GM10248 (cell line): ENCODE data around the gene TAF1.
"Not testable (repeated sequence)": the region's sequence is repeated elsewhere in the genome, so short reads cannot be mapped to it uniquely, and the experiment has no call there.

Experiments used
- CTCF ChIA-PET: fragments of 300-600 bp; sonication (Branson Sonifier 250); formaldehyde crosslinking; extraction: SDS; loops from one replicate; lab custom pipeline; 2021; ENCODE audit warnings: antibody characterized with exemption; lab: Yijun Ruan, JAX
- POLR2A ChIA-PET: fragments of 350-650 bp; sonication (Branson Sonifier 250); formaldehyde crosslinking; extraction: SDS; loops from one replicate; lab custom pipeline; 2020; ENCODE audit warnings: antibody characterized with exemption; lab: Yijun Ruan, JAX
- DNase-seq: peaks from one replicate; pipeline ENCODE4 v3.0.0; 2012; ENCODE audit errors: extremely low spot score
- TF ChIP-seq, protein P1 (sequence below): IDR thresholded peaks from 2 replicates; pipeline ENCODE4 v1.5.1; 2012; ENCODE audit warnings: mild to moderate bottlenecking, low read depth; ENCODE audit errors: extremely low read depth, missing control alignments, control extremely low read depth

TAF1 gene

DNA sequence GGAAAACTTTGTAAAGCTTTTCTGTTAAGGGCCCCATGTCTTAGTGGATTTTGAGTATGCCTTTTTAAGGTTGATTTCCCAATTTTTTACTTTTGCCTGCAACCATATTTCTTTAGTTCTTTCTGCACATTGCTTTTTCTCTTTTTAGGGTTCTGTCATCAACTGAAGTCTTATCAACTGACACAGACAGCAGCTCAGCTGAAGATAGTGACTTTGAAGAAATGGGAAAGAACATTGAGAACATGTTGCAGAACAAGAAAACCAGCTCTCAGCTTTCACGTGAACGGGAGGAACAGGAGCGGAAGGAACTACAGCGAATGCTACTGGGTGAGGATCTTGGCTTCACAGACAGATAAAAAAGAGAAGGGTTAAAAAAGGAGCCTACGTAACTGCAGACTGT, 27.8 kb downstream of the TAF1 start:
- TF ChIP-seq, protein P1, sequence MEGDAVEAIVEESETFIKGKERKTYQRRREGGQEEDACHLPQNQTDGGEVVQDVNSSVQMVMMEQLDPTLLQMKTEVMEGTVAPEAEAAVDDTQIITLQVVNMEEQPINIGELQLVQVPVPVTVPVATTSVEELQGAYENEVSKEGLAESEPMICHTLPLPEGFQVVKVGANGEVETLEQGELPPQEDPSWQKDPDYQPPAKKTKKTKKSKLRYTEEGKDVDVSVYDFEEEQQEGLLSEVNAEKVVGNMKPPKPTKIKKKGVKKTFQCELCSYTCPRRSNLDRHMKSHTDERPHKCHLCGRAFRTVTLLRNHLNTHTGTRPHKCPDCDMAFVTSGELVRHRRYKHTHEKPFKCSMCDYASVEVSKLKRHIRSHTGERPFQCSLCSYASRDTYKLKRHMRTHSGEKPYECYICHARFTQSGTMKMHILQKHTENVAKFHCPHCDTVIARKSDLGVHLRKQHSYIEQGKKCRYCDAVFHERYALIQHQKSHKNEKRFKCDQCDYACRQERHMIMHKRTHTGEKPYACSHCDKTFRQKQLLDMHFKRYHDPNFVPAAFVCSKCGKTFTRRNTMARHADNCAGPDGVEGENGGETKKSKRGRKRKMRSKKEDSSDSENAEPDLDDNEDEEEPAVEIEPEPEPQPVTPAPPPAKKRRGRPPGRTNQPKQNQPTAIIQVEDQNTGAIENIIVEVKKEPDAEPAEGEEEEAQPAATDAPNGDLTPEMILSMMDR: no peak
- ChIA-PET POLR2A (no interaction called here), CTCF (no interaction called here)
- DNase-seq: no peak

DNA sequence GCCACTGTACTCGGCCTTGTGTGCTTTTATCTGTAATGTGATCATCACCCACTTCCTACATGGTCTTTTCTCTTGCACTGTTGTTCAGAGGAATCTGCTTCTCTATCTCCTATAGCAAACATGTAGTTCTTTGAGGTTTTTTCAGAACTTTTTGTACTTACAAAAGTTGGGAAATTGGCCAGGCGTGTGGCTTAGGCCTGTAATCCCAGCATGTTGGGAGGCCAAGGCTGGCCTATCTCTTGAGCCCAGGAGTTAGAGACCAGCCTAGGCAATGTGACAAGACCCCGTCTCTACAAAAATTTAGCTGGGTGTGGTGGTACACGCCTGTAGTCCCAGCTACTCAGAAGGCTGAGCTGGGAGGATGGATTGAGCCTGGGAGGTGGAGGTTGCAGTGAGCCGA, 30.4 kb downstream of the TAF1 start:
- ChIA-PET POLR2A (no interaction called here), CTCF (interaction anchor here (0.9 kb wide), 1 partner anchor 253 kb away, joined by 3 read pairs; no protein-coding TSS in a partner anchor)
- TF ChIP-seq, protein P1: no peak
- DNase-seq: no peak

DNA sequence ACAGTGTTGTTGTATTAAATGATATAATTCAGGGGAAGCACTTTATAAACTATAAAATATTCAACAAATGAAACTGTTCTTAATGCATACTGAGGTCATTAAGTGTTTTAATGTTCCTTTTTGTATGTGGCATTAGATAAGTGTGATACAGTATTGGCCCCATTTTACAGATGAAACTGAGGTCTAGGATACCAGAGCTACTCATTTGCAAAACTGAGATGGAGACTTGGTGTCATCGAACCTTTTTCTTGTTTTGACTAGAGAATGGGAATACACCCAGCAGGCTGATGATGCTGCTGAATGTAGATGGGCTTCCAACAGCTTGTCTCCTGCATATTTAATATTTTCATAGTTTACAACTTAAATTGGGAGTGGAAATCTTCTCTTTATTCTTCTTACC, 34.6 kb downstream of the TAF1 start:
- ChIA-PET POLR2A (no interaction called here), CTCF (no interaction called here)
- TF ChIP-seq, protein P1: no peak
- DNase-seq: no peak

DNA sequence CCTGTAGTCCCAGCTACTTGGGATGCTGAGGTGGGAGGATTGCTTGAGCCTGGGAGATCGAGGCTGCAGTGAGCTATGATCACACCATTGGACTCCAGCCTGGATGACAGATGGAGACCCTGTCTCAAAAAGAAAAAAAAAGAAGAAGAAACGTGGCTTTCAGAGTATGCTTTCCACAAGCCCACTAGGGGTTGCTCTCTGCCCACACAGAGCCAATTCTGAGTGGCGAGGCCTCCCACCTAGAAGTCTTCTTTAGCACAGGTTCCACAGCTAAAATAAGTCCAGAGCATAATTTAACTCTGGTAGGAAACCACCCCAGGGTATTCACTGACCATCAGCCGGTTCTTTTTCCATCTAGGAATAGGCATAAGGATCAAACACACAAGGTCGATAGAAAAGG, 50.1 kb downstream of the TAF1 start:
- CTCF ChIA-PET, POLR2A ChIA-PET, DNase-seq: not testable (repeated sequence)

DNA sequence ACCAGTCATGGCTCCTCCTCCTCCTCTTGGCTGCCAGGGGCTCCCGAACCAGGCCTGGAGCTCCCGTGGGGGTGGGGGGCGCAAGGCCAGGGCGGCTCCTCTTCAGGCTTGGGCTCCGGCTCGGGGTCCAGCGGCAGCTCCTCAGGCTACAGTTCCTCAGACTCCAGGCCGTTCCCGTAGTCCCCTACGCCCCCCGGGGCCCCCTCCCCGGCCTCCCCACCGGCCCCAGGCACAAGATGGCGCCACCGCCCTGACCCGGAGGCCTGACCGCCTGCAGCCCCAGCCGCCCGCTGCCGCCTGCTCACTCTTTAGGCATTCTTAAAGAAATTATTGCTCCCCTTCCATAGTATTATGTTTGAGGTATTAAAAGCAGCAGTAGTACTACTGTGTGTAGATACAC, 54.5 kb downstream of the TAF1 start:
- DNase-seq: no peak
- TF ChIP-seq, protein P1: no peak
- CTCF ChIA-PET: no interaction called here
- POLR2A ChIA-PET: interaction anchor here (0.6 kb wide), 1 partner anchor 111 kb away, joined by 4 read pairs; no protein-coding TSS in a partner anchor

DNA sequence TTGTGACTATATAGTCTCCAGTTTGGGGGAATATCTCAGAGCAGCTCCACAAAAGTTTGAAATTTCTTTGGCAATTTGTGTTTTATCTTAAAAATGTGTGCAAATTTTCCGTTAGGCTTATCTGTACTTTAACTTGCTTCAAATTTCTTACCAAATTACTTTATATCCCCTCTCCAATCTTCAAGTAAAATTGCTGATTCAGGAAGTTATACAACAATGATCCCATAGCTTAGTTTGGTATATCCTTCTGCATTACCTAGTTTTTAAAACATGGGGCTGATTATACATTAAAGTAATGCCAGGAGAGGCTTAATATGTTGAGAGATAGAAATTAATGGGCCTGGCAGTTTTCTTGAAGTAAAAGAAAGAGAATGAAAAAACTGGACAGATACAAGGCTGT, 66.6 kb downstream of the TAF1 start:
- no peak for DNase-seq
- TF ChIP-seq, protein P1: no peak
- CTCF ChIA-PET: no interaction called here
- POLR2A ChIA-PET: no interaction called here

DNA sequence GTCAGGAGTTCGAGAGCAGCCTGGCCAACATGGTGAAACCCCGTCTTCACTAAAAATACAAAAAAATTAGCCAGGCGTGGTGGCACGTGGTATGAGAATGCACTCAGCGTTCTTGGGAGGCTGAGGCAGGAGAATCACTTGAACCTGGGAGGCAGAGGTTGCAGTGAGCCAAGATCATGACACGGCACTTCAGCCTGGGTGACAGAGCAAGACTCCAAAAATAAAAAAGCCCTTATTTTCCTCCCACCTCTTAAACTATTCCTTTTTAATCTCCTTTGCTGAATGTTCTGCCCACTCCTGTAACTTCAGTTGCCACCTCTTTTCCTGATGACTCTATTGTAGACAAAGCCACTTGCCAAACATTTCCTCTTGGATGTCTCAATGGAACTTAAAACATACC, 72.6 kb downstream of the TAF1 start:
- ChIA-PET POLR2A (no interaction called here), CTCF (no interaction called here)
- DNase-seq: no peak
- TF ChIP-seq, protein P1: no peak
